SK-N-SH treated with all-trans-retinoic acid at 6 μM for 48 hours (cell line): Measurements from ENCODE around the gene SPOCK2.

Experiments used
- ARNTL ChIP-seq: fragments of 450-650 bp; formaldehyde crosslinking; IDR thresholded peaks from 2 replicates; pipeline ENCODE4 v1.5.0; 2020; ENCODE audit warnings: low read depth, mild to moderate bottlenecking, moderate library complexity, borderline replicate concordance
- GLIS3 ChIP-seq: fragments of 250-450 bp; sonication (Bioruptor Pico); IDR thresholded peaks from 2 replicates; pipeline ENCODE4 v1.5.0; 2020; ENCODE audit warnings: mild to moderate bottlenecking, moderate library complexity
- ZNF565 ChIP-seq: fragments of 450-650 bp; formaldehyde crosslinking; conservative IDR thresholded peaks from 2 replicates; pipeline ENCODE4 v1.5.0; 2020; ENCODE audit warnings: low read depth, mild to moderate bottlenecking, moderate library complexity
- ZNF8 ChIP-seq: fragments of 450-650 bp; formaldehyde crosslinking; IDR thresholded peaks from 2 replicates; pipeline ENCODE4 v1.5.0; 2020; ENCODE audit warnings: mild to moderate bottlenecking, moderate library complexity
- TF ChIP-seq, protein P1 (sequence below): fragments of 250-450 bp; sonication (Bioruptor Pico); IDR thresholded peaks from 2 replicates; pipeline ENCODE4 v1.8.0; 2020; ENCODE audit warnings: mild to moderate bottlenecking, moderate library complexity, borderline replicate concordance
- TF ChIP-seq, protein P2 (sequence below): fragments of 250-450 bp; sonication (Bioruptor Pico); IDR thresholded peaks from 2 replicates; pipeline ENCODE4 v1.5.1; 2020; ENCODE audit warnings: low read depth, mild to moderate bottlenecking, moderate library complexity

DNA sequence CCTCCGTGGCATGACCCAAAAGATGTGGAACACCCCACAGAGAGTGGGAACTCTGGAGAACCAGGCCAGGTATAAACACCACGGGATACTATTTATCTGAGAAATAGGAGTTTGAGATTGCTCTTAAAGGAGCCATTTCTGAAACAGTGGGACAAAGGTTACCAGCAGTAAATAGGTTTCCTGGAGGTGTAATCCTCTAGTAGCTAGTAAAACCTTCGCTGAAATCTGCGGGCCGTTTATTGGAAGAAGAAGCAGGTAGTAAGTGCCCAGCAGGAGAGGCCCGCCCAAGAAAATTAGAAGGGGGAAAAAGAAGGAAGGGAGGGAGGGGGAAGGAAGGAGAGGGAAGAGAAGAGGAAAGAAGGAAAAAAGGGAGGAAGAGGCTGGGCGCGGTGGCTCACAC is 72.5 kb downstream of the SPOCK2 start:
- TF ChIP-seq, protein P1, sequence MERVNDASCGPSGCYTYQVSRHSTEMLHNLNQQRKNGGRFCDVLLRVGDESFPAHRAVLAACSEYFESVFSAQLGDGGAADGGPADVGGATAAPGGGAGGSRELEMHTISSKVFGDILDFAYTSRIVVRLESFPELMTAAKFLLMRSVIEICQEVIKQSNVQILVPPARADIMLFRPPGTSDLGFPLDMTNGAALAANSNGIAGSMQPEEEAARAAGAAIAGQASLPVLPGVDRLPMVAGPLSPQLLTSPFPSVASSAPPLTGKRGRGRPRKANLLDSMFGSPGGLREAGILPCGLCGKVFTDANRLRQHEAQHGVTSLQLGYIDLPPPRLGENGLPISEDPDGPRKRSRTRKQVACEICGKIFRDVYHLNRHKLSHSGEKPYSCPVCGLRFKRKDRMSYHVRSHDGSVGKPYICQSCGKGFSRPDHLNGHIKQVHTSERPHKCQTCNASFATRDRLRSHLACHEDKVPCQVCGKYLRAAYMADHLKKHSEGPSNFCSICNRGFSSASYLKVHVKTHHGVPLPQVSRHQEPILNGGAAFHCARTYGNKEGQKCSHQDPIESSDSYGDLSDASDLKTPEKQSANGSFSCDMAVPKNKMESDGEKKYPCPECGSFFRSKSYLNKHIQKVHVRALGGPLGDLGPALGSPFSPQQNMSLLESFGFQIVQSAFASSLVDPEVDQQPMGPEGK (CRISPR knock-in tag): no peak
- TF ChIP-seq ZNF8 (CRISPR knock-in tag) (no peak), ZNF565 (CRISPR knock-in tag) (no peak), GLIS3 (CRISPR knock-in tag) (no peak), ARNTL (CRISPR knock-in tag) (no peak)
- TF ChIP-seq, protein P2, sequence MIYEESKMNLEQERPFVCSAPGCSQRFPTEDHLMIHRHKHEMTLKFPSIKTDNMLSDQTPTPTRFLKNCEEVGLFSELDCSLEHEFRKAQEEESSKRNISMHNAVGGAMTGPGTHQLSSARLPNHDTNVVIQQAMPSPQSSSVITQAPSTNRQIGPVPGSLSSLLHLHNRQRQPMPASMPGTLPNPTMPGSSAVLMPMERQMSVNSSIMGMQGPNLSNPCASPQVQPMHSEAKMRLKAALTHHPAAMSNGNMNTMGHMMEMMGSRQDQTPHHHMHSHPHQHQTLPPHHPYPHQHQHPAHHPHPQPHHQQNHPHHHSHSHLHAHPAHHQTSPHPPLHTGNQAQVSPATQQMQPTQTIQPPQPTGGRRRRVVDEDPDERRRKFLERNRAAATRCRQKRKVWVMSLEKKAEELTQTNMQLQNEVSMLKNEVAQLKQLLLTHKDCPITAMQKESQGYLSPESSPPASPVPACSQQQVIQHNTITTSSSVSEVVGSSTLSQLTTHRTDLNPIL (CRISPR knock-in tag): no peak
